GM12878 (cell line): ENCODE results near the gene KRTAP5-6. TPM values are rescaled to one million over a fixed set of nuclear protein-coding genes. Genes with fewer than 3 reads are reported as not detected.

ENCODE experiments used
- ATAC-seq: fragments of 200-7000 bp; cut with Tn5 transposase; 3 replicates; pipeline ENCODE4 v1.9.1; 2020; ENCODE audit warnings: mild to moderate bottlenecking, moderate library complexity
- BruUV-seq: library from RNA; stranded (reverse); fragments of 400-500 nt; replicated peaks from 2 replicates; lab custom pipeline; 2021; lab: Mats Ljungman, UMichigan
- CTCF ChIA-PET: fragments of 300-600 bp; sonication (Branson Sonifier 250); formaldehyde crosslinking; extraction: SDS; loops from one replicate; lab custom pipeline; 2021; ENCODE audit warnings: inconsistent platforms; lab: Yijun Ruan, JAX
- POLR2A ChIA-PET: fragments of 350-600 bp; formaldehyde crosslinking; extraction: SDS; loops from one replicate; lab custom pipeline; 2021; ENCODE audit warnings: inconsistent platforms; lab: Charles Lee
- RAD21 ChIA-PET: fragments of 300-600 bp; sonication (Branson Sonifier 250); formaldehyde crosslinking; loops from one replicate; lab custom pipeline; 2023; ENCODE audit warnings: antibody characterized with exemption; ENCODE audit not compliant: unreplicated experiment; lab: Charles Lee
- SMC1A ChIA-PET: fragments of 300-600 bp; sonication (Branson Sonifier 250); formaldehyde crosslinking; loops from one replicate; lab custom pipeline; 2023; ENCODE audit not compliant: unreplicated experiment, uncharacterized antibody; lab: Charles Lee
- DNase-seq: peaks from one replicate; pipeline ENCODE4 v3.0.0-alpha.2; 2011; ENCODE audit warnings: low read depth, low spot score
- FAIRE-seq: peaks from 3 replicates; lab custom pipeline; 2011; peaks lifted over from hg19 to GRCh38; lab: Jason Lieb, UNC
- H2AFZ ChIP-seq: 2 replicates; pipeline ENCODE4 v1.6.0; 2011; ENCODE audit warnings: low read depth, low read length, control low read depth; ENCODE audit not compliant: control insufficient read depth
- H3K27ac ChIP-seq: 2 replicates; pipeline ENCODE4 v1.5.1; 2011; ENCODE audit warnings: control low read depth; ENCODE audit not compliant: control insufficient read depth, insufficient read depth
- H3K27me3 ChIP-seq, 2 experiments: replicated peaks in 1 of 2; 2 replicates each; pipeline versions ENCODE4 v1.6.0 to v1.6.1; 2011; ENCODE audit warnings: low read length in 1 of 2; ENCODE audit not compliant: control insufficient read depth in 2 of 2, insufficient read depth in 2 of 2
- H3K36me3 ChIP-seq, 2 experiments: 2 replicates each; pipeline ENCODE4 v1.5.1; 2011; ENCODE audit warnings: low read length in 1 of 2; ENCODE audit not compliant: control insufficient read depth in 2 of 2, insufficient read depth in 2 of 2
- H3K4me1 ChIP-seq: 2 replicates; pipeline ENCODE4 v1.6.1; 2011; ENCODE audit warnings: mild to moderate bottlenecking, low read length, moderate library complexity, mixed read lengths; ENCODE audit not compliant: control insufficient read depth, insufficient read depth
- H3K4me2 ChIP-seq: 2 replicates; pipeline ENCODE4 v1.6.0; 2011; ENCODE audit warnings: control low read depth; ENCODE audit not compliant: control insufficient read depth, insufficient read depth
- H3K4me3 ChIP-seq: fragments of 200-600 bp; sonication (generic); 2 replicates; pipeline ENCODE4 v1.5.1; 2016
- H3K79me2 ChIP-seq: 2 replicates; pipeline ENCODE4 v1.6.0; 2011; ENCODE audit warnings: low read length; ENCODE audit not compliant: control insufficient read depth, insufficient read depth
- H3K9ac ChIP-seq: 2 replicates; pipeline ENCODE4 v1.8.0; 2011; ENCODE audit warnings: low read length, control low read depth, mixed read lengths; ENCODE audit not compliant: control insufficient read depth, insufficient read depth
- H3K9me3 ChIP-seq: replicated peaks from 3 replicates; pipeline ENCODE4 v1.5.1; 2011; ENCODE audit warnings: mild to moderate bottlenecking, low read length; ENCODE audit not compliant: control insufficient read depth, insufficient read depth
- H4K20me1 ChIP-seq: 2 replicates; pipeline ENCODE4 v1.6.0; 2011; ENCODE audit not compliant: control insufficient read depth, insufficient read depth
- CBX5 ChIP-seq: sonication (generic); IDR thresholded peaks from 2 replicates; pipeline ENCODE4 v1.6.1; 2016; ENCODE audit warnings: low read depth, moderate library complexity, mild to moderate bottlenecking, inconsistent platforms
- RELA ChIP-seq: fragments of 450-650 bp; IDR thresholded peaks from 2 replicates; pipeline ENCODE4 v1.8.0; 2014; ENCODE audit warnings: borderline replicate concordance; ENCODE audit not compliant: partially characterized antibody
- REST ChIP-seq: IDR thresholded peaks from 2 replicates; pipeline ENCODE4 v1.6.1; 2012; ENCODE audit warnings: mild to moderate bottlenecking, low read depth, low read length
- WGBS: methylation state at CpG from one replicate; pipeline ENCODE4 v1.1.6; 2016; ENCODE audit warnings: low lambda C conversion rate; ENCODE audit not compliant: insufficient replicate concordance, insufficient coverage; ENCODE audit errors: missing lambda C conversion rate; 5-methylcytosine and 5-hydroxymethylcytosine counted together
- in situ Hi-C: fragments of 300-500 bp; cut with MboI; formaldehyde crosslinking; loops from 9 replicates; pipeline ENCODE4 v1.14.3; 2018; ENCODE audit warnings: mixed read lengths
- intact Hi-C: fragments of 100-400 bp; cut with micrococcal nuclease; formaldehyde crosslinking; loops from one replicate; pipeline ENCODE4 v1.14.2; 2022; ENCODE audit not compliant: unreplicated experiment
- polyA plus RNA-seq, 11 experiments: library from polyadenylated mRNA; depleted of rRNA in 4 of 11; unstranded in 6 of 11; stranded (reverse) in 5 of 11; fragments of >200 nt; fragmentation: Nextera tagmentation in 4 of 11; fragmentation: Illumina TruSeq in 1 of 11; extraction: Ambion mirVana in 4 of 11; extraction: Trizol in 1 of 11; gene quantifications; 1 replicate in 1 of 11; 2 replicates in 10 of 11; pipeline versions ENCODE4 v1.2.1 to v1.2.3, GENCODE V29; 2011 to 2016; ENCODE audit warnings: inconsistent platforms in 2 of 11, missing spikeins in 2 of 11, low read depth in 1 of 11
- total RNA-seq, 4 experiments: library from RNA; depleted of rRNA in 3 of 4; stranded (reverse); fragments of >200 nt in 3 of 4; fragmentation: Illumina TruSeq in 1 of 4; extraction: Trizol in 1 of 4; gene quantifications; 2 replicates each; pipeline versions ENCODE4 v1.2.1 to v1.2.3, GENCODE V29; 2013 to 2021

KRTAP5-6 gene
- total and polyA plus RNA-seq, 10 of the 15 experiments (the other 5 are each of a cell fraction or from before 2014, with no cell fraction given), result not detected

DNA sequence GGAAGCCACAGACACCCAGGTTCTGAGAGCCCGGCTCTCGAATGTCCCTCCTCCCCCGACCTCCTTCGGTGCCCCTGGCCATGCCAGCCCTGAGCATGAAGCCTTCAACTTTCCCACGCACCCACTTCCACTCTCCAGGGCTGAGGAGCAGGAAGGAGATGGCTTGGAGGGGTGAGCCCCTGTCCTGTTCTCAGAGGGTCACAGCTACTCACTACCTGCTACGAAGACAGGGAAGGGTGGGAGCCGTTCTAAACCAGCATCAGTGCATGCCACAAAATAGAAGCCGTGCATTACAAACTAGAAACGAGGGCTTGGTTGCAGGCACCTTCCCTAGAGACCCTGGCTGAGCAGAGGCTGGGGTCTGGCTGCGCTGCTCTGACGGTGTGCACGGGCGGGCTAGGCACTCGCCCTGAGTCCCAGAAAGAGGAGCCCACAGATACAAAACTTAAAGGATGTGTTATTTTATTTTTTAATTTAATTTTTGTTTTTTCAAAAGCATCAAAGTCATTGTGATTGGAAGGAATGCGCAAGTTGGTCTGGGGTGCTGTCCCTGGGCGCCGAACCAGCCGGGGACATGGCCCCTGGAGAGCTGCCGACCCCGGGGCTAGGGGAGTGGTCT, 4.2 kb upstream of the KRTAP5-6 start:
- no peak for DNase-seq
- Histone ChIP-seq H3K79me2 (no peaks in the 10 kb centered on the region), H3K27ac (no peak overlapping the region), H3K36me3 (no peaks in the 10 kb centered on the region), H2AFZ (no peak overlapping the region), H3K9ac (no peak overlapping the region), H3K4me2 (no peak overlapping the region), H4K20me1 (no peaks in the 10 kb centered on the region; the same call in 1 of the 2 replicates), H3K27me3 (peaks cover 3 to 4% of the 10 kb centered on the region in 2 experiments; a peak in 2 of 4 replicates), H3K4me1 (no peaks in the 10 kb centered on the region), H3K4me3 (no peak overlapping the region), H3K9me3 (no peaks in the 10 kb centered on the region)
- in situ Hi-C loops, result no loop called here
- no TSS peak for BruUV-seq
- ChIA-PET CTCF (interaction anchor here (0.7 to 5.7 kb wide), 19 partner anchors 10 to 972 kb away, joined by 3 to 187 read pairs (median 6); partner anchors contain the start of gene SYT8), RAD21 (interaction anchor here (1.1 to 4.7 kb wide), 6 partner anchors 40 to 459 kb away, joined by 3 to 107 read pairs (median 10); partner anchors contain the start of genes CTSD and SYT8), SMC1A (interaction anchor here (1.5 to 3.2 kb wide), 4 partner anchors 13 to 459 kb away, joined by 4 to 65 read pairs (median 9); partner anchors contain the start of gene SYT8), POLR2A (no interaction called here)
- intact Hi-C loops, result loop anchor here (5.0 kb wide), 1 partner anchor 41 kb away; no protein-coding TSS in a partner anchor
- 22% methylated on average over 20 of the region's 20 CpGs for WGBS
- ATAC-seq, result no peak
- FAIRE-seq, result no peak
- TF ChIP-seq REST, result no peak
- TF ChIP-seq CBX5, result no peak
- TF ChIP-seq RELA, result no peak
